DOHH2 (cell line): Measurements from ENCODE around the gene ZNF860.

ENCODE experiments used
- CTCF ChIP-seq: fragments of 200-600 bp; sonication (generic); IDR thresholded peaks from one replicate; pipeline ENCODE4 v1.5.1; 2014; ENCODE audit warnings: antibody characterized with exemption, mild to moderate bottlenecking, low read depth, low read length; ENCODE audit not compliant: poor library complexity, severe bottlenecking
- EZH2phosphoT487 ChIP-seq: fragments of 200-600 bp; sonication (generic); IDR thresholded peaks from 2 replicates; pipeline ENCODE4 v1.6.1; 2017; ENCODE audit warnings: borderline replicate concordance, mild to moderate bottlenecking, antibody characterized with exemption, low read length, moderate library complexity, mixed read lengths

GRCh38 chr3:31973081-31973480 is 8.5 kb upstream of the ZNF860 start:
- no peak for TF ChIP-seq CTCF
- TF ChIP-seq EZH2phosphoT487: no peak
